ENCODE data around the gene SLC30A2. TPM values are rescaled to one million over a fixed set of nuclear protein-coding genes. Genes with fewer than 3 reads are reported as not detected.

SLC30A2 gene
- total and polyA plus RNA-seq, 8 donors = 0.30 to 2.0 (median 0.46) TPM; not detected in 5

DNA sequence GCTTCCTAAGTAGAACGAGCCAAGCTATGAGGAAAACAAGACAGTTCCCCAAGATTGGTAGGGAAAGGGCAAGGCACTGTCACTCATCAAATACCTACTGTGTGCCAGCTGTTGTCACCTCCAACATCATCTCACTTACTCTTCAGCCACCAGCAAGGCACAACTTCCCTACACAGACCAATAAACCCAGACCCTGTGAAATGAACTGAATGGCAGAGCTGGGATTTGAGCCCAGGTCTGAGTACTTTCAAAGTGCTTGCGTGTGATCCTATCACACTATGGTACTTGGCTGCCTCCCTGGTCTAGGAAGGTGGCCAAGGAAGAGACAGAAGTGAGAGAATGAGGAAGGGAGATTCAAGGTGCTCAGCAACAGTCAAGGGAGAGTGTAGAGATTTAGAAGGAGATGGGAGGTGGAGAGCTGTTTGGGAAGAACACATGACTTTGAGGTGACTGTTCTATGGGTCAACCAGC lies 38.2 kb upstream of the SLC30A2 start:
- Histone ChIP-seq H3K27me3 (peaks cover 0 to 32% (median 0%) of the 10 kb centered on the region in 3 donors), H3K4me1 (peaks cover 0 to 11% (median 3%) of the 10 kb centered on the region in 4 donors), H3K4me3 (no peak overlapping the region), H3K27ac (no peak overlapping the region), H3K9me3 (no peaks in the 10 kb centered on the region), H3K36me3 (no peaks in the 10 kb centered on the region)
- DNase-seq = no peak
- intact Hi-C loops (cut with DNase I; ENCODE audit: low total_unique reads) = no loop called here
- 58 to 77% (median 61%) methylated on average over 2 of the region's 2 CpGs for whole genome bisulfite sequencing, 5 donors
- TF ChIP-seq POLR2A (IDR thresholded peaks at IDR 0.05) = no peak
- TF ChIP-seq, protein P1, sequence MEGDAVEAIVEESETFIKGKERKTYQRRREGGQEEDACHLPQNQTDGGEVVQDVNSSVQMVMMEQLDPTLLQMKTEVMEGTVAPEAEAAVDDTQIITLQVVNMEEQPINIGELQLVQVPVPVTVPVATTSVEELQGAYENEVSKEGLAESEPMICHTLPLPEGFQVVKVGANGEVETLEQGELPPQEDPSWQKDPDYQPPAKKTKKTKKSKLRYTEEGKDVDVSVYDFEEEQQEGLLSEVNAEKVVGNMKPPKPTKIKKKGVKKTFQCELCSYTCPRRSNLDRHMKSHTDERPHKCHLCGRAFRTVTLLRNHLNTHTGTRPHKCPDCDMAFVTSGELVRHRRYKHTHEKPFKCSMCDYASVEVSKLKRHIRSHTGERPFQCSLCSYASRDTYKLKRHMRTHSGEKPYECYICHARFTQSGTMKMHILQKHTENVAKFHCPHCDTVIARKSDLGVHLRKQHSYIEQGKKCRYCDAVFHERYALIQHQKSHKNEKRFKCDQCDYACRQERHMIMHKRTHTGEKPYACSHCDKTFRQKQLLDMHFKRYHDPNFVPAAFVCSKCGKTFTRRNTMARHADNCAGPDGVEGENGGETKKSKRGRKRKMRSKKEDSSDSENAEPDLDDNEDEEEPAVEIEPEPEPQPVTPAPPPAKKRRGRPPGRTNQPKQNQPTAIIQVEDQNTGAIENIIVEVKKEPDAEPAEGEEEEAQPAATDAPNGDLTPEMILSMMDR (IDR thresholded peaks at IDR 0.05) = no peak
- no peak for TF ChIP-seq POLR2AphosphoS5 (IDR thresholded peaks at IDR 0.05)
- TF ChIP-seq EP300 (IDR thresholded peaks at IDR 0.05) = no peak

DNA sequence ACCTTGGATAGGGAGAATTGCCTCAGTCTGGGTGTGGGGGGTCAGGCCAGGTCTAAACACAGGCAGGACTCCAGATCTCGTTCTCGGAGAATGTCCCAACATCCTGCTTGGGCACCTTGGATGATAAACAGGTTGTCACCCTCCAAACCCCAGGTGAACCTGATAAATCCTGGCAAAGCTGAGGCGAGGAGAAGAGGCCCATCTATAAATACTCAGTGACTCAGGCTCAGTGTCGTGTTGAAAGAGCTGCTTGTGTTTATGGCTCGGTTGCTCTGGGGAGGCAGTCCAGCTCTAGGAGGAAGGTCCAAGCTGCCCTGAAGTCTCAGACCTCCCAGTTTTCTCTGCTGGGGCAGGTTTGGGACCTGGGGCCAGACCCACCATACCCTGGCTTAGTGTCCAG lies 37.3 kb upstream of the SLC30A2 start:
- TF ChIP-seq POLR2A (IDR thresholded peaks at IDR 0.05) = no peak
- TF ChIP-seq, protein P1 (IDR thresholded peaks at IDR 0.05) = no peak
- 52 to 61% (median 54%) methylated on average over 3 to 5 of the region's 5 CpGs for WGBS, 5 donors
- Histone ChIP-seq H3K9me3 (no peaks in the 10 kb centered on the region), H3K27me3 (peaks cover 0 to 29% (median 0%) of the 10 kb centered on the region in 3 donors), H3K4me3 (no peak overlapping the region), H3K4me1 (peaks cover 0 to 16% (median 7%) of the 10 kb centered on the region in 4 donors), H3K36me3 (no peaks in the 10 kb centered on the region), H3K27ac (no peak overlapping the region)
- intact Hi-C loops (cut with DNase I; ENCODE audit: low total_unique reads) = no loop called here
- DNase-seq = peak in 1 of 2 donors; percentile 29

DNA sequence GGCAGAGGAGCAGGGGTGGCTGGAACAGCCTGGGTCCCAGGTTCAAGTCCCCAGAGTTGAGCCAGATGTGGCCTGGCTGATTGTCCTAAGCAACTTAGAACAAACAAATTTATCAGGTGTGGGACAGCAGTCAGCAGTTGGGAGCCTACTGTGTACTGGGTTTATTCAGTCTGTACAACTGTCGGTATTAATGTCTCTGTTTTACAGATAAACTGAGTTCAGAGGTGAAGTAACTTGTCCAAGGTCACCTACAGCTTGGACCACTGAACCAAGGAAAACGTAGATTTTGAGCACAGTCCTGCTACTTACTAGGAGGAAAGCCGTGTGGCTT lies 36.1 kb upstream of the SLC30A2 start:
- Histone ChIP-seq H3K27ac (no peak overlapping the region), H3K4me3 (no peak overlapping the region), H3K4me1 (peaks cover 0 to 16% (median 7%) of the 10 kb centered on the region in 4 donors), H3K36me3 (no peaks in the 10 kb centered on the region), H3K27me3 (peaks cover 0 to 22% (median 0%) of the 10 kb centered on the region in 3 donors), H3K9me3 (no peaks in the 10 kb centered on the region)
- no peak for DNase-seq
- WGBS, 5 donors = 52 to 67% (median 54%) methylated on average over 3 of the region's 3 CpGs
- intact Hi-C loops (cut with DNase I; ENCODE audit: low total_unique reads) = no loop called here
- TF ChIP-seq, protein P1 (IDR thresholded peaks at IDR 0.05) = no peak
- TF ChIP-seq EP300 (IDR thresholded peaks at IDR 0.05) (no peak), POLR2A (IDR thresholded peaks at IDR 0.05) (no peak), POLR2AphosphoS5 (IDR thresholded peaks at IDR 0.05) (no peak)

DNA sequence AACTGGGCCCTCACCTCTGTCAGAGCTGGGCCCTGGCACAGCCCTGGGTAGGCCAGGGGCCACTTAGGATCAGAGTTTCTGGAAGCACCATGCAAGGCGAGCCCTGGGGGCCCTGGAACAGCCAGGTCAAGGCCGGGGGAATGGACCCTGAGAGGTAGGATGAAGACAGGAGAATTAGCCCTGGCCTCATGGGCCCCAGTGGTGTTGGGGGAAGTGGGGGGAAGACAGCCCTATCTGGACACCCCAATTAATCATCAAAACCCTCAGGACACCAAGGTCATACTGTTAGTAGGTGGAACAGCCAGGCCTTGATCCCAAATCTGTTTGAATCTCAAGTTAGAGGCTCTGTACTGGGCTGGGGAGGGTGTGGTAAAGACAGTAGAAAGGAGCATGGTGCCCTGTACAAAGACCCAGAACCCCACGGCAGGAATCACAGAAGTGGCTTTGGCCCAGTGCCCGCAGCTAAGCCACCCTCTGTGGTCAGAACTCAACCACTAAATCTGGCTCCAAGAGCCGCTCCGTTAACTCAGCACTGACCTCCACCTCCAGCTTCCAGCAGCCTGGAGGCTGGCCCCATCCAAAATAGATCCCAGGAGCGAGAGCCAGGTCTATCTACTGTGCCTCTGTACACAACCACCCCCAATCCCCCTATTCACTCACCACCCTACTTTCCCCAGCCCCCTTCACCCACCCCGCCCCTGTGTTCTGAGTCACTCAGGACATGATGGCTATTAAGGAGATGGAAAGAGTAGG lies 35.5 kb upstream of the SLC30A2 start:
- Histone ChIP-seq H3K27me3 (peaks cover 0 to 22% (median 0%) of the 10 kb centered on the region in 3 donors), H3K9me3 (no peaks in the 10 kb centered on the region), H3K4me1 (peaks cover 0 to 17% (median 8%) of the 10 kb centered on the region in 4 donors), H3K4me3 (no peak overlapping the region), H3K27ac (no peak overlapping the region), H3K36me3 (no peaks in the 10 kb centered on the region)
- TF ChIP-seq, protein P1 (IDR thresholded peaks at IDR 0.05) = no peak
- TF ChIP-seq POLR2AphosphoS5 (IDR thresholded peaks at IDR 0.05) (no peak), POLR2A (IDR thresholded peaks at IDR 0.05) (no peak), EP300 (IDR thresholded peaks at IDR 0.05) (no peak)
- WGBS, 5 donors = 69 to 82% (median 76%) methylated on average over 8 of the region's 8 CpGs
- no peak for DNase-seq
- intact Hi-C loops (cut with DNase I; ENCODE audit: low total_unique reads) = no loop called here
